Liver (tissue), 3 donors: ENCODE results near the gene FRMD4A.

Source experiments
- SP1 ChIP-seq: IDR thresholded peaks from 2 replicates; pipeline ENCODE4 v1.6.1; 2018; ENCODE audit warnings: antibody characterized with exemption, mild to moderate bottlenecking
- YY1 ChIP-seq: IDR thresholded peaks from 2 replicates; pipeline ENCODE4 v1.6.1; 2016; ENCODE audit warnings: antibody characterized with exemption, mild to moderate bottlenecking
- TF ChIP-seq, protein P1 (sequence below): fragments of 150-350 bp; IDR thresholded peaks from 2 replicates; pipeline ENCODE4 v1.5.1; 2017; ENCODE audit warnings: improper control_type of control experiment, low read depth, low read length; ENCODE audit not compliant: missing input control
- donor health status: healthy.
- donor health status: healthy.

DNA sequence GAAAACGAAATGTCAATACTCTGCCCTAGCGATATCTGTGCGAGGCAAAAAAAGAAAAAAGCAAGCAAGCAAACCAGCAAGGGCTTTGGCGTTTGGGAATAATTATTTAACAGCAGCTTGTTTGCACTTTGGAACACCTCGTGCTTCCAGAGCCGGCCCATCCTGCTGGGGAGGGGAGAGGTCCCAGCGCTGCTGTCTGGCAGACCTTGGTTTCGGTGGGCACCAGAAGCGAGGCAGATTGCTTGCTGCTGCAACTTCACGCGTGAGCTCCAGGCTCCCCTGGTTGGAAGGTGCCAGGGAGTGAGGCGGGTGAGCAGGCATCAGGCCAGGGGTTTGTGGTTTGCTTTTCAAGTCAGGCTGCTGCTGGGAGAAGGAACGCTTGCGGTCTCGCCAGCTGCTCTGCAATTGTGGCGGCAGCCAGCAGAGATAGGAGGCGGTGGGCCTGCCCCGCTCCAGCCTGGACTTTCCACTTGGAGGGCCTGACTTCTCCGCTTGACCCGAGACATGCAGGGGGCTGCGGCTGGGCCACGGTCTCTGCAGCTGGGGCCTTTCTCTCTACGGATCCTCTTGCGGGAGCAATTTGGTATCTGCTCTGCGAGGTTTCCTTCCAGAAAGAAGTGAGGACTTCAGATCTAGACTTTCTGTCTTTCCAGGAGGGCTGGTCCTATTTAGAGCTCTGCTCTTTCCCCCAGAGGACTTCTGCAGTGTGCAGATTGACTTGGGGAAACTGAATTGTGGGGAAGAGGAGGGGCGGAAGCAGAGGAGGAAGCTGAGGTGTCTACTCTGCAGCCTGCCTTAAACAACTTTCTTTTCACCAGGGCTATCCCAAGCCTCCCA, 612.6 kb downstream of the FRMD4A start:
- TF ChIP-seq, protein P1, sequence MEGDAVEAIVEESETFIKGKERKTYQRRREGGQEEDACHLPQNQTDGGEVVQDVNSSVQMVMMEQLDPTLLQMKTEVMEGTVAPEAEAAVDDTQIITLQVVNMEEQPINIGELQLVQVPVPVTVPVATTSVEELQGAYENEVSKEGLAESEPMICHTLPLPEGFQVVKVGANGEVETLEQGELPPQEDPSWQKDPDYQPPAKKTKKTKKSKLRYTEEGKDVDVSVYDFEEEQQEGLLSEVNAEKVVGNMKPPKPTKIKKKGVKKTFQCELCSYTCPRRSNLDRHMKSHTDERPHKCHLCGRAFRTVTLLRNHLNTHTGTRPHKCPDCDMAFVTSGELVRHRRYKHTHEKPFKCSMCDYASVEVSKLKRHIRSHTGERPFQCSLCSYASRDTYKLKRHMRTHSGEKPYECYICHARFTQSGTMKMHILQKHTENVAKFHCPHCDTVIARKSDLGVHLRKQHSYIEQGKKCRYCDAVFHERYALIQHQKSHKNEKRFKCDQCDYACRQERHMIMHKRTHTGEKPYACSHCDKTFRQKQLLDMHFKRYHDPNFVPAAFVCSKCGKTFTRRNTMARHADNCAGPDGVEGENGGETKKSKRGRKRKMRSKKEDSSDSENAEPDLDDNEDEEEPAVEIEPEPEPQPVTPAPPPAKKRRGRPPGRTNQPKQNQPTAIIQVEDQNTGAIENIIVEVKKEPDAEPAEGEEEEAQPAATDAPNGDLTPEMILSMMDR, result no peak
- TF ChIP-seq SP1 (peak; percentile 37), YY1 (peak; percentile 36)
